A673 (cell line): Measurements from ENCODE around the gene TENM3.

Experiments used
- CTCF ChIP-seq: fragments of 300-800, 200-600 bp; sonication (generic); conservative IDR thresholded peaks from 2 replicates; pipeline ENCODE4 v1.5.1; 2017; ENCODE audit warnings: low read depth, mild to moderate bottlenecking, antibody characterized with exemption, low read length, moderate library complexity, mixed read lengths
- EZH2 ChIP-seq: fragments of 200-600 bp; sonication (generic); IDR thresholded peaks from 2 replicates; pipeline ENCODE4 v1.6.1; 2017; ENCODE audit warnings: borderline replicate concordance, low read depth, mild to moderate bottlenecking, mixed read lengths, antibody characterized with exemption, low read length; ENCODE audit not compliant: poor library complexity, severe bottlenecking

DNA sequence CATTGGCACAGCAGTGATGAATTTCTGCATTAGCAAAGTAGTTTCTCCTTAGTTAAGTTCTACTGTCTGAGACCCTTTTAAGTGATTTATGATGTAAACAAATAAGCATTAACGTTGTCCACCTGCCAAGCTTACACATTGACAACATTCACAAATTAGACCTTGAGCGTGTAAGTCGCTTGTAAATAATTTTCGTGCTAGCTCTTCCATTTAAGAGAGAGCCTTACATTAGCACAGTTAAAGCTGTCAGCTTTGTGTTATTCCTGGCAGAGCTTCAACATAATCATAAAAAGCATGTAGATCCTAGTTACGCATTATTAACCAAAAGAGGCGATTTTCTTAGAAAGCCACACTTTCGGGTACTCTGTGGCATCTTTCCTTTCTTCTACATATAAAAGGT lies 546.3 kb downstream of the TENM3 start:
- TF ChIP-seq CTCF (no peak), EZH2 (no peak)
